Uterus (tissue), 4 donors: ENCODE results near the gene CDX1. TPM values are rescaled to one million over a fixed set of nuclear protein-coding genes. Genes with fewer than 3 reads are reported as not detected.
A peak's percentile ranks its signal among the peaks of the same experiment; 100 is the strongest.

ENCODE experiments used
- DNase-seq, 2 donors: peaks; one replicate each; pipeline ENCODE4 v3.0.0-alpha.2; 2019 to 2020
- H3K27ac ChIP-seq, 2 donors: fragments of 200-600 bp; sonication (generic); 1 replicate in 1 of 2; 2 replicates in 1 of 2; pipeline ENCODE4 v1.5.1; 2016 to 2018
- H3K27me3 ChIP-seq, 2 donors: fragments of 200-600 bp; sonication (generic); one replicate each; pipeline ENCODE4 v1.5.1; 2018 to 2019; ENCODE audit warnings: control low read depth in 1 of 2
- H3K36me3 ChIP-seq, 2 donors: fragments of 200-600 bp; sonication (generic); one replicate each; pipeline ENCODE4 v1.5.1; 2019; ENCODE audit warnings: control low read depth in 1 of 2
- H3K4me1 ChIP-seq, 2 donors: fragments of 200-600 bp; sonication (generic); one replicate each; pipeline ENCODE4 v1.5.1; 2018 to 2019; ENCODE audit warnings: control low read depth in 1 of 2
- H3K4me3 ChIP-seq, 2 donors: fragments of 200-600 bp; sonication (generic); 1 replicate in 1 of 2; 2 replicates in 1 of 2; pipeline ENCODE4 v1.5.1; 2018 to 2019; ENCODE audit warnings: mild to moderate bottlenecking in 1 of 2
- H3K9me3 ChIP-seq, 2 donors: fragments of 200-600 bp; sonication (generic); one replicate each; pipeline ENCODE4 v1.5.1; 2019; ENCODE audit warnings: control low read depth in 1 of 2
- CTCF ChIP-seq, 4 experiments: fragments of 200-600 bp in 2 of 4; fragments of 450-650 bp in 2 of 4; sonication (generic) in 2 of 4; IDR thresholded peaks; one replicate each; pipeline ENCODE4 v1.5.1; 2016 to 2019; ENCODE audit warnings: antibody characterized with exemption in 4 of 4, mild to moderate bottlenecking in 2 of 4, moderate library complexity in 1 of 4
- POLR2A ChIP-seq, 2 donors: fragments of 450-650 bp; IDR thresholded peaks; one replicate each; pipeline ENCODE4 v1.6.1; 2016; ENCODE audit warnings: antibody characterized with exemption in 2 of 2, mild to moderate bottlenecking in 1 of 2, moderate library complexity in 1 of 2
- intact Hi-C: fragments of 100-400 bp; cut with DNase I; formaldehyde crosslinking; loops from one replicate; pipeline ENCODE4 v1.15.1; 2023; ENCODE audit warnings: low total_unique reads
- total RNA-seq, 4 donors: library from RNA; depleted of rRNA in 3 of 4; stranded (reverse); fragments of >200 nt in 3 of 4; gene quantifications; one replicate each; pipeline versions ENCODE4 v1.1.0 to v1.2.4, GENCODE V29; 2014 to 2023
- donor health status: DM: yes; HTN: yes; CAD: no.

The CDX1 gene
- total RNA-seq, 4 donors from 2014 or later, result 0.29 to 0.77 (median 0.38) TPM

- no peak overlapping the region for H3K27ac ChIP-seq
- TF ChIP-seq CTCF (IDR thresholded peaks at IDR 0.05), result no peak
- no peak for TF ChIP-seq POLR2A (IDR thresholded peaks at IDR 0.05)
- no peak for DNase-seq
- intact Hi-C loops, result no loop called here
- H3K27me3 ChIP-seq, result no peaks in the 10 kb centered on the region
- H3K9me3 ChIP-seq, result no peaks in the 10 kb centered on the region
- H3K4me1 ChIP-seq, result no peaks in the 10 kb centered on the region
- H3K36me3 ChIP-seq, result no peaks in the 10 kb centered on the region
- no peak overlapping the region for H3K4me3 ChIP-seq
Observed at GRCh38 chr5:150209099-150209635, 42.6 kb downstream of the CDX1 start.

GRCh38 chr5:150210644-150211043 is 44.1 kb downstream of the CDX1 start:
- no peak for TF ChIP-seq POLR2A (IDR thresholded peaks at IDR 0.05)
- no peak for TF ChIP-seq CTCF (IDR thresholded peaks at IDR 0.05)
- H3K27me3 ChIP-seq, result no peaks in the 10 kb centered on the region
- no peaks in the 10 kb centered on the region for H3K36me3 ChIP-seq
- H3K4me1 ChIP-seq, result no peaks in the 10 kb centered on the region
- no peaks in the 10 kb centered on the region for H3K9me3 ChIP-seq
- DNase-seq, result no peak
- intact Hi-C loops, result loop anchor here (10.0 kb wide), 1 partner anchor 46 kb away; the partner anchor contains the start of gene CDX1
- no peak overlapping the region for H3K27ac ChIP-seq
- no peak overlapping the region for H3K4me3 ChIP-seq

GRCh38 chr5:150211156-150212030 is 44.8 kb downstream of the CDX1 start:
- H3K36me3 ChIP-seq, result no peaks in the 10 kb centered on the region
- intact Hi-C loops, result loop anchor here (10.0 kb wide), 1 partner anchor 47 kb away; the partner anchor contains the start of gene CDX1
- no peak for DNase-seq

GRCh38 chr5:150213530-150213929 is 47.0 kb downstream of the CDX1 start:
- TF ChIP-seq CTCF (IDR thresholded peaks at IDR 0.05) (no peak), POLR2A (IDR thresholded peaks at IDR 0.05) (no peak)
- Histone ChIP-seq H3K36me3 (no peaks in the 10 kb centered on the region), H3K27me3 (no peaks in the 10 kb centered on the region), H3K4me3 (no peak overlapping the region), H3K4me1 (no peaks in the 10 kb centered on the region), H3K27ac (no peak overlapping the region), H3K9me3 (no peaks in the 10 kb centered on the region)
- DNase-seq, result no peak
- intact Hi-C loops, result loop anchor here (10.0 kb wide), 1 partner anchor 49 kb away; the partner anchor contains the start of gene CDX1

More at GRCh38 chr5:150211156-150212030, 44.8 kb downstream of the CDX1 start:
- Histone ChIP-seq H3K9me3 (no peaks in the 10 kb centered on the region), H3K27me3 (no peaks in the 10 kb centered on the region), H3K27ac (no peak overlapping the region), H3K4me3 (no peak overlapping the region), H3K4me1 (no peaks in the 10 kb centered on the region)
- TF ChIP-seq CTCF (IDR thresholded peaks at IDR 0.05) (no peak), POLR2A (IDR thresholded peaks at IDR 0.05) (no peak)

GRCh38 chr5:150214289-150214688 is 47.7 kb downstream of the CDX1 start:
- intact Hi-C loops, result loop anchor here (10.0 kb wide), 1 partner anchor 49 kb away; the partner anchor contains the start of gene CDX1
- Histone ChIP-seq H3K27ac (peak overlapping the region; percentile 33 to 58), H3K27me3 (no peaks in the 10 kb centered on the region), H3K4me3 (no peak overlapping the region), H3K4me1 (no peaks in the 10 kb centered on the region), H3K36me3 (no peaks in the 10 kb centered on the region), H3K9me3 (no peaks in the 10 kb centered on the region)
- peak in 1 of 2 donors; percentile 45 for DNase-seq
- TF ChIP-seq CTCF (IDR thresholded peaks at IDR 0.05) (peak in 2 of 4 experiments; percentile 3 to 20), POLR2A (IDR thresholded peaks at IDR 0.05) (no peak)
